PC-9 (cell line): Measurements from ENCODE around the gene HARBI1. TPM values are rescaled to one million over a fixed set of nuclear protein-coding genes. Genes with fewer than 3 reads are reported as not detected.

Experiments used
- BruUV-seq: library from RNA; stranded (reverse); fragments of 400-500 nt; replicated peaks from 2 replicates; lab custom pipeline; 2021; lab: Mats Ljungman, UMichigan
- CTCF ChIA-PET: fragments of 300-600 bp; sonication (Branson Sonifier 250); formaldehyde crosslinking; loops from one replicate; lab custom pipeline; 2022; ENCODE audit warnings: antibody characterized with exemption; lab: Charles Lee
- POLR2A ChIA-PET: fragments of 300-600 bp; sonication (Branson Sonifier 250); formaldehyde crosslinking; loops from one replicate; lab custom pipeline; 2022; ENCODE audit warnings: antibody characterized with exemption; ENCODE audit not compliant: unreplicated experiment; lab: Charles Lee
- DNase-seq, 2 experiments: peaks; one replicate each; pipeline versions ENCODE4 v3.0.0 to v3.0.0-alpha.2; 2015 to 2022; ENCODE audit warnings: mixed read lengths in 1 of 2
- H2AFZ ChIP-seq: fragments of 200-600 bp; sonication (generic); 2 replicates; pipeline ENCODE4 v1.8.1; 2017; ENCODE audit warnings: antibody characterized with exemption
- H3F3A ChIP-seq: fragments of 200-600 bp; sonication (generic); 2 replicates; pipeline ENCODE4 v1.8.1; 2017; ENCODE audit warnings: antibody characterized with exemption, mild to moderate bottlenecking, low read depth; ENCODE audit not compliant: insufficient read depth
- H3K27ac ChIP-seq: fragments of 200-600 bp; sonication (generic); 2 replicates; pipeline ENCODE4 v1.6.1; 2016; ENCODE audit warnings: mixed run types
- H3K27me3 ChIP-seq: fragments of 200-600 bp; sonication (generic); 2 replicates; pipeline ENCODE4 v1.6.1; 2016; ENCODE audit warnings: low read depth, mixed run types; ENCODE audit not compliant: insufficient read depth
- H3K36me3 ChIP-seq: fragments of 200-600 bp; sonication (generic); 2 replicates; pipeline ENCODE4 v1.6.1; 2016; ENCODE audit warnings: low read depth, mixed run types
- H3K4me1 ChIP-seq: fragments of 200-600 bp; sonication (generic); replicated peaks from 2 replicates; pipeline ENCODE4 v1.6.1; 2016; ENCODE audit warnings: mixed run types; ENCODE audit not compliant: insufficient read depth
- H3K4me2 ChIP-seq: fragments of 200-600 bp; sonication (generic); 2 replicates; pipeline ENCODE4 v1.6.1; 2017; ENCODE audit warnings: mixed run types
- H3K4me3 ChIP-seq: fragments of 200-600 bp; sonication (generic); 2 replicates; pipeline ENCODE4 v1.6.1; 2016; ENCODE audit warnings: mixed run types
- H3K79me2 ChIP-seq: fragments of 200-600 bp; sonication (generic); 2 replicates; pipeline ENCODE4 v1.6.1; 2017; ENCODE audit warnings: low read depth, mixed run types
- H3K9me2 ChIP-seq: fragments of 200-600 bp; sonication (generic); 2 replicates; pipeline ENCODE4 v1.8.1; 2017; ENCODE audit warnings: mild to moderate bottlenecking; ENCODE audit not compliant: insufficient read depth
- H3K9me3 ChIP-seq: fragments of 200-600 bp; sonication (generic); 2 replicates; pipeline ENCODE4 v1.8.1; 2016; ENCODE audit warnings: low read depth; ENCODE audit not compliant: insufficient read depth
- H4K20me1 ChIP-seq: fragments of 200-600 bp; sonication (generic); 2 replicates; pipeline ENCODE4 v1.8.1; 2017; ENCODE audit not compliant: insufficient read depth
- EZH2 ChIP-seq: fragments of 200-600 bp; sonication (generic); IDR thresholded peaks from 2 replicates; pipeline ENCODE4 v1.8.0; 2017; ENCODE audit warnings: antibody characterized with exemption, low read depth
- intact Hi-C: fragments of 100-400 bp; cut with micrococcal nuclease; formaldehyde crosslinking; loops from one replicate; pipeline ENCODE4 v1.10.0; 2022; ENCODE audit not compliant: unreplicated experiment
- total RNA-seq: library from RNA; stranded (reverse); gene quantifications from 2 replicates; pipeline ENCODE4 v1.2.3, GENCODE V29; 2021
- TF ChIP-seq, protein P1 (sequence below): fragments of 200-600 bp; sonication (generic); conservative IDR thresholded peaks from 2 replicates; pipeline ENCODE4 v1.6.1; 2017; ENCODE audit warnings: mixed run types, antibody characterized with exemption, mild to moderate bottlenecking, moderate library complexity

Gene HARBI1
- total RNA-seq, 1 experiment from 2014 or later: 8.0 TPM

DNA sequence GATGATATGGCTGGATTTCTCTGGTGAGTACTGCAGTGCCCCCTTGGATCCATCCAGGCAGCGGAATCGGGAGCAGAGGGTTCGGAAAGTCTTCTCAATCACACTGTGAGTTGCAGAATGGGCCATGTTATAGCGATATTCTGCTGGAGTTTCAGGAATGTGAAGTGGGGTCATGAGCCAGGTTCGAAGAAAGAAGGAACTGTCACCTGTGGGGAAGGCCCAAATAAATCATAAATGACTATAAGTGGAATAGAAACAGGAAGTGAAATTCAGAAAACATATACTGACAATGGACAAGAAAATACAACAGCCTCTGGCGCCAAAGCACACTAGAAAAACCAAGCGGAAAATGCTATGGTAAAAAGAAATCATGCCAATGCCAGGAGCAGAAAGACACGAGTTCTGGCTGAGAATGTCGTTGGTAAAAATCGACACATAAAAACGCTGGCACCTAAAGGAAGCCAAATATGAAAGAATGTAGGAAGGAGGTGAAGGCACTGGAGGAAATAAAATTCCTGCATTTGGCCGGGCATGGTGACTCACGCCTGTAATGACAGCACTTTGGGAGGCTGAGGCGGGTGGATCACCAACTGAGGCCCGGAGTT, 13.2 kb downstream of the HARBI1 start:
- no peak overlapping the region for H3K4me2 ChIP-seq
- TF ChIP-seq, protein P1, sequence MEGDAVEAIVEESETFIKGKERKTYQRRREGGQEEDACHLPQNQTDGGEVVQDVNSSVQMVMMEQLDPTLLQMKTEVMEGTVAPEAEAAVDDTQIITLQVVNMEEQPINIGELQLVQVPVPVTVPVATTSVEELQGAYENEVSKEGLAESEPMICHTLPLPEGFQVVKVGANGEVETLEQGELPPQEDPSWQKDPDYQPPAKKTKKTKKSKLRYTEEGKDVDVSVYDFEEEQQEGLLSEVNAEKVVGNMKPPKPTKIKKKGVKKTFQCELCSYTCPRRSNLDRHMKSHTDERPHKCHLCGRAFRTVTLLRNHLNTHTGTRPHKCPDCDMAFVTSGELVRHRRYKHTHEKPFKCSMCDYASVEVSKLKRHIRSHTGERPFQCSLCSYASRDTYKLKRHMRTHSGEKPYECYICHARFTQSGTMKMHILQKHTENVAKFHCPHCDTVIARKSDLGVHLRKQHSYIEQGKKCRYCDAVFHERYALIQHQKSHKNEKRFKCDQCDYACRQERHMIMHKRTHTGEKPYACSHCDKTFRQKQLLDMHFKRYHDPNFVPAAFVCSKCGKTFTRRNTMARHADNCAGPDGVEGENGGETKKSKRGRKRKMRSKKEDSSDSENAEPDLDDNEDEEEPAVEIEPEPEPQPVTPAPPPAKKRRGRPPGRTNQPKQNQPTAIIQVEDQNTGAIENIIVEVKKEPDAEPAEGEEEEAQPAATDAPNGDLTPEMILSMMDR: no peak
- TF ChIP-seq EZH2: no peak
- H3K4me3 ChIP-seq: no peak overlapping the region
- no peak overlapping the region for H3K27ac ChIP-seq
- POLR2A ChIA-PET: no interaction called here
- 0 out of 2 replicates have a peak, but pooled peaks cover 8% of the 10 kb centered on the region for H3K36me3 ChIP-seq
- intact Hi-C loops: no loop called here
- H4K20me1 ChIP-seq: no peaks in the 10 kb centered on the region
- no peaks in the 10 kb centered on the region; the same call in 1 of the 2 replicates for H3F3A ChIP-seq
- no peaks in the 10 kb centered on the region for H3K79me2 ChIP-seq
- no peaks in the 10 kb centered on the region for H3K9me3 ChIP-seq
- H3K27me3 ChIP-seq: no peaks in the 10 kb centered on the region
- H2AFZ ChIP-seq: no peak overlapping the region
- no TSS peak for BruUV-seq
- DNase-seq: no peak
- H3K9me2 ChIP-seq: no peaks in the 10 kb centered on the region
- no peaks in the 10 kb centered on the region for H3K4me1 ChIP-seq
- CTCF ChIA-PET: no interaction called here

GRCh38 chr11:46601129-46601528, 15.9 kb downstream of the HARBI1 start:
- CTCF ChIA-PET: no interaction called here
- no peaks in the 10 kb centered on the region for H3K79me2 ChIP-seq
- H3K27me3 ChIP-seq: no peaks in the 10 kb centered on the region
- H3K4me3 ChIP-seq: no peak overlapping the region
- no peak overlapping the region for H2AFZ ChIP-seq
- no peaks in the 10 kb centered on the region; the same call in 1 of the 2 replicates for H3F3A ChIP-seq
- DNase-seq: no peak
- H4K20me1 ChIP-seq: no peaks in the 10 kb centered on the region
- BruUV-seq: no TSS peak
- POLR2A ChIA-PET: no interaction called here
- TF ChIP-seq EZH2: no peak
- TF ChIP-seq, protein P1: no peak
- intact Hi-C loops: no loop called here
- H3K27ac ChIP-seq: no peak overlapping the region
- H3K36me3 ChIP-seq: 0 out of 2 replicates have a peak, but pooled peaks cover 8% of the 10 kb centered on the region
- no peaks in the 10 kb centered on the region for H3K4me1 ChIP-seq
- H3K4me2 ChIP-seq: no peak overlapping the region
- H3K9me3 ChIP-seq: no peaks in the 10 kb centered on the region
- no peaks in the 10 kb centered on the region for H3K9me2 ChIP-seq

DNA sequence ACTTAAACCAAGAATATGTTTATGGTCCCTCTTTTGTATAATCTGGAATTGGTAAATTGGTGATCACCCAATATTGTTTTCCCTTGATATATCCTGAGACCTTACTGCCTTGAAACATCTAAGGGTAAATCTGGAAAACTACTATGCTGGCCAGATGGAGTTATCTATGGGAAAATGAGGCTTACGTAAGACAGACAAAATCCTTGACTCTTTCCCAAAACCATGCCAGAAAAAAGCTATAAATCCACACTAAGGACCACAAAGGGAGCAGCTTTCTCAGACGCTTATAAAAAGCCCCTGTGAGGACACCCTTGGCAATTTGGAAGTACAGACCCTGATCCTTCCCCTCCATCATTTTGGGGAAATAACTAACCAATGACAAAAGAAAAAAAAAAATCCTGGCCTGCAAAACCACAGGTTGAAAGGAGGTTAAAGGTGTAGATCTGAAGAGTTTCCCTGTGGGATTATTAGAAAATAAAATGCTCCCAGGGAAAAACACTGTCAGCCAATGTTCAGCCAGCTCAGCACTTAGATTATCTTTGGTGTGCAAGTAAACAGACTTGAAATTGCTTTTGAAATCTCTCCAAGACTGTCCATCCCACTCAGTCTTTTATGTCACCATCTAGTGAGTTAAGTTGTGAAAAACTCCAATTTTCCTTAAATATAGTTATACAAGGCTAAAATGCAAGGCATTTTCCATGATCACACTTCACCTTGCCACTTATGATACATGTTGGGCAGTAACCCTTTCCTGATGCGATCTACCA, 16.6 kb downstream of the HARBI1 start:
- Histone ChIP-seq H3F3A (no peaks in the 10 kb centered on the region; the same call in 1 of the 2 replicates), H3K27me3 (no peaks in the 10 kb centered on the region), H4K20me1 (no peaks in the 10 kb centered on the region), H2AFZ (no peak overlapping the region), H3K36me3 (0 out of 2 replicates have a peak, but pooled peaks cover 8% of the 10 kb centered on the region), H3K4me2 (no peak overlapping the region), H3K4me3 (no peak overlapping the region), H3K9me2 (no peaks in the 10 kb centered on the region), H3K79me2 (no peaks in the 10 kb centered on the region), H3K4me1 (no peaks in the 10 kb centered on the region), H3K9me3 (no peaks in the 10 kb centered on the region), H3K27ac (no peak overlapping the region)
- DNase-seq: no peak
- POLR2A ChIA-PET: no interaction called here
- CTCF ChIA-PET: no interaction called here
- TF ChIP-seq, protein P1: no peak
- intact Hi-C loops: no loop called here
- BruUV-seq: no TSS peak
